ENCODE results near the gene ARHGAP6.

ARHGAP6 gene

DNA sequence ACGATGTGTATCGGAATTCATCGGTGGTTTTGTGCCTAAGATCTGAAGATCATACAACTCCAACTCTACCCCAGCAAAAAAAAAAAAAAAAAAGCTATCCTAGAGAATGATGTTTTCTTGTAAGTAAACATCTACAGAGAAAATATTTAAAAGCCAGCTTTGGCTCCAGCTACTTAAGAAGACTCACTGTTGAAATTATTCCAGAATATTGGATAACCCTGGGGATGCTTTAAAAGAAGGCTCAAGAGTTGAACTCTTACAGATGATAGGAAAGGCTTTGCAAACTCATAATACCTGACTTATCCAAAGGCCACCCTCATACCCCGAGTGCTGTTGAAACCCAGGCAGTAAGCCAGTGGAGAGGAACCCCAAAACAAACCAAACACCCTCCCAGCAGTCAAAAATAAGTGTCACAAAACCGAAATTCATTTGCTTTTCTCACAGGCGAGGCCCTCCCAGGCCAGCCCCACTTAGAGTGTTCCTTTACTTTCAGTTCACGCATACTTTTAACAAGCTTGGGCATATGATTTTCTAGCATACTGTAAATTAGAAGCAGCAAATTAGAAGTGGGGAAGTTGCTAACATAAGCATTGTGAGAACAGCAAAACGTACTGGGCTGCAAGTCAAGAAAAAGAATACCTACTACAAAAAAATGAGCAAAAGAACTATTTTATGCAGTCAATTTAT, 375.2 kb downstream of the ARHGAP6 start:
- ChIA-PET CTCF (interaction anchor here (0.6 kb wide), 1 partner anchor 884 kb away, joined by 3 read pairs; no protein-coding TSS in a partner anchor), POLR2A (ENCODE audit: low non-redundant PET) (interaction anchor here (0.5 kb wide), 1 partner anchor 111 kb away, joined by 7 read pairs; no protein-coding TSS in a partner anchor)
- DNase-seq (ENCODE audit: low spot score), result no peak
- no peak overlapping the region for H3K27ac ChIP-seq
- TF ChIP-seq, protein P1, sequence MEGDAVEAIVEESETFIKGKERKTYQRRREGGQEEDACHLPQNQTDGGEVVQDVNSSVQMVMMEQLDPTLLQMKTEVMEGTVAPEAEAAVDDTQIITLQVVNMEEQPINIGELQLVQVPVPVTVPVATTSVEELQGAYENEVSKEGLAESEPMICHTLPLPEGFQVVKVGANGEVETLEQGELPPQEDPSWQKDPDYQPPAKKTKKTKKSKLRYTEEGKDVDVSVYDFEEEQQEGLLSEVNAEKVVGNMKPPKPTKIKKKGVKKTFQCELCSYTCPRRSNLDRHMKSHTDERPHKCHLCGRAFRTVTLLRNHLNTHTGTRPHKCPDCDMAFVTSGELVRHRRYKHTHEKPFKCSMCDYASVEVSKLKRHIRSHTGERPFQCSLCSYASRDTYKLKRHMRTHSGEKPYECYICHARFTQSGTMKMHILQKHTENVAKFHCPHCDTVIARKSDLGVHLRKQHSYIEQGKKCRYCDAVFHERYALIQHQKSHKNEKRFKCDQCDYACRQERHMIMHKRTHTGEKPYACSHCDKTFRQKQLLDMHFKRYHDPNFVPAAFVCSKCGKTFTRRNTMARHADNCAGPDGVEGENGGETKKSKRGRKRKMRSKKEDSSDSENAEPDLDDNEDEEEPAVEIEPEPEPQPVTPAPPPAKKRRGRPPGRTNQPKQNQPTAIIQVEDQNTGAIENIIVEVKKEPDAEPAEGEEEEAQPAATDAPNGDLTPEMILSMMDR (conservative IDR thresholded peaks at IDR 0.05; ENCODE audit: low read depth), result no peak

DNA sequence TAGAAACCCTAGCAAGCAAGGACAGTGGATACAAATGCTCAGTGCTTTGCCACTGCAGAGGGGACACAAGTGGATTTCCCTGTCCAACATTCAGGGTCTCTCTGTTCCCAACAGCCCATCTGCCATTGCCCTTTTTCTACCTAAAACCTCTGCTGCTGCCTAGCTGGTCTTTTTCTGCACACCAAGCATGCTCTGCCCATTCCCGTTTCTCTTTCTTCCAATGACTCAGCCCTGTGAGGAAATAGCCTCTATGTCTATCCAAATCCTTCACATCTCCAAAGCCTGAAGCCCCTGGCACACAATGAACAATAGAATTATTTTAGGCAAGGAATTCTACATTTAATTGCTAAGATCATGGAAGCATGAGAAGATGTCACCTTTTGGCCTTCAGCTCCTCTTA, 378.2 kb downstream of the ARHGAP6 start:
- POLR2A ChIA-PET (ENCODE audit: low non-redundant PET), result no interaction called here
- CTCF ChIA-PET, result interaction anchor here (0.6 kb wide), 2 partner anchors 129 to 1021 kb away, joined by 3 to 4 read pairs; no protein-coding TSS in a partner anchor
- DNase-seq (ENCODE audit: low spot score), result peak; percentile 3
- TF ChIP-seq, protein P1 (conservative IDR thresholded peaks at IDR 0.05; ENCODE audit: low read depth), result no peak
- H3K27ac ChIP-seq, result no peak overlapping the region

GRCh38 chrX:11285651-11286050, 380.1 kb downstream of the ARHGAP6 start:
- TF ChIP-seq, protein P1 (conservative IDR thresholded peaks at IDR 0.05; ENCODE audit: low read depth), result no peak
- ChIA-PET POLR2A (ENCODE audit: low non-redundant PET) (no interaction called here), CTCF (no interaction called here)
- DNase-seq (ENCODE audit: low spot score), result no peak
- no peak overlapping the region for H3K27ac ChIP-seq

GRCh38 chrX:11282043-11282442, 383.7 kb downstream of the ARHGAP6 start:
- POLR2A ChIA-PET (ENCODE audit: low non-redundant PET), result no interaction called here
- CTCF ChIA-PET, result no interaction called here
- DNase-seq (ENCODE audit: low spot score), result no peak

GRCh38 chrX:11273544-11273943, 392.2 kb downstream of the ARHGAP6 start:
- ChIA-PET POLR2A (ENCODE audit: low non-redundant PET) (no interaction called here), CTCF (no interaction called here)
- TF ChIP-seq, protein P1 (conservative IDR thresholded peaks at IDR 0.05; ENCODE audit: low read depth), result no peak
- H3K27ac ChIP-seq, result no peak overlapping the region
- no peak for DNase-seq (ENCODE audit: low spot score)

More at GRCh38 chrX:11282043-11282442, 383.7 kb downstream of the ARHGAP6 start:
- TF ChIP-seq, protein P1 (conservative IDR thresholded peaks at IDR 0.05; ENCODE audit: low read depth), result no peak
- no peak overlapping the region for H3K27ac ChIP-seq

- no peak for DNase-seq (ENCODE audit: low spot score)
- CTCF ChIA-PET, result no interaction called here
- H3K27ac ChIP-seq, result no peak overlapping the region
- POLR2A ChIA-PET (ENCODE audit: low non-redundant PET), result no interaction called here
- TF ChIP-seq, protein P1 (conservative IDR thresholded peaks at IDR 0.05; ENCODE audit: low read depth), result no peak
Measured at GRCh38 chrX:11272863-11273262, 392.9 kb downstream of the ARHGAP6 start.
